HEK293T (cell line): ENCODE results near the gene PTPRD.
"Not testable (repeated sequence)": the region's sequence is repeated elsewhere in the genome, so short reads cannot be mapped to it uniquely, and the experiment has no call there.

Experiments
- CTCF ChIA-PET: fragments of 350-600 bp; formaldehyde crosslinking; extraction: SDS; loops from one replicate; lab custom pipeline; 2021; ENCODE audit warnings: antibody characterized with exemption, inconsistent platforms; lab: Yijun Ruan, JAX
- POLR2A ChIA-PET: fragments of 350-600 bp; formaldehyde crosslinking; extraction: SDS; loops from one replicate; lab custom pipeline; 2020; ENCODE audit warnings: antibody characterized with exemption, inconsistent platforms; lab: Yijun Ruan, JAX
- DNase-seq: peaks from one replicate; pipeline ENCODE4 v3.0.0; 2012; ENCODE audit warnings: mixed read lengths; ENCODE audit errors: extremely low spot score
- ARNT ChIP-seq: fragments of 450-650 bp; IDR thresholded peaks from 2 replicates; pipeline ENCODE4 v1.6.1; 2017; ENCODE audit warnings: mild to moderate bottlenecking
- BHLHE40 ChIP-seq: fragments of 450-650 bp; IDR thresholded peaks from 2 replicates; pipeline ENCODE4 v1.6.1; 2016; ENCODE audit warnings: mild to moderate bottlenecking, moderate library complexity, borderline replicate concordance
- CTBP1 ChIP-seq: fragments of 450-650 bp; IDR thresholded peaks from 2 replicates; pipeline ENCODE4 v1.6.1; 2016; ENCODE audit warnings: borderline replicate concordance
- ELF4 ChIP-seq: fragments of 450-650 bp; IDR thresholded peaks from 2 replicates; pipeline ENCODE4 v1.6.1; 2017; ENCODE audit warnings: antibody characterized with exemption
- FOXA1 ChIP-seq: fragments of 450-650 bp; IDR thresholded peaks from 2 replicates; pipeline ENCODE4 v1.6.1; 2016; ENCODE audit warnings: mild to moderate bottlenecking
- FOXK2 ChIP-seq: fragments of 450-650 bp; IDR thresholded peaks from 2 replicates; pipeline ENCODE4 v1.6.1; 2016; ENCODE audit warnings: mild to moderate bottlenecking
- FOXM1 ChIP-seq: fragments of 450-650 bp; IDR thresholded peaks from 2 replicates; pipeline ENCODE4 v1.6.1; 2017; ENCODE audit warnings: mild to moderate bottlenecking, borderline replicate concordance
- HDGF ChIP-seq: fragments of 450-650 bp; IDR thresholded peaks from 2 replicates; pipeline ENCODE4 v1.6.1; 2017; ENCODE audit warnings: antibody characterized with exemption, borderline replicate concordance
- L3MBTL2 ChIP-seq: fragments of 450-650 bp; conservative IDR thresholded peaks from 2 replicates; pipeline ENCODE4 v1.6.1; 2016; ENCODE audit warnings: mild to moderate bottlenecking
- LEF1 ChIP-seq: fragments of 450-650 bp; IDR thresholded peaks from 2 replicates; pipeline ENCODE4 v1.6.1; 2017; ENCODE audit warnings: mild to moderate bottlenecking, borderline replicate concordance
- NFRKB ChIP-seq: fragments of 450-650 bp; IDR thresholded peaks from 2 replicates; pipeline ENCODE4 v1.6.1; 2016; ENCODE audit warnings: mild to moderate bottlenecking, moderate library complexity
- PKNOX1 ChIP-seq: fragments of 450-650 bp; IDR thresholded peaks from 2 replicates; pipeline ENCODE4 v1.6.1; 2016
- SP1 ChIP-seq: fragments of 450-650 bp; IDR thresholded peaks from 2 replicates; pipeline ENCODE4 v1.6.1; 2017
- SUZ12 ChIP-seq: fragments of 450-650 bp; IDR thresholded peaks from 2 replicates; pipeline ENCODE4 v1.6.1; 2016; ENCODE audit warnings: mild to moderate bottlenecking
- TARDBP ChIP-seq: fragments of 450-650 bp; IDR thresholded peaks from 2 replicates; pipeline ENCODE4 v1.6.1; 2016
- ZNF384 ChIP-seq: fragments of 450-650 bp; IDR thresholded peaks from 2 replicates; pipeline ENCODE4 v1.6.1; 2016

Gene PTPRD

DNA sequence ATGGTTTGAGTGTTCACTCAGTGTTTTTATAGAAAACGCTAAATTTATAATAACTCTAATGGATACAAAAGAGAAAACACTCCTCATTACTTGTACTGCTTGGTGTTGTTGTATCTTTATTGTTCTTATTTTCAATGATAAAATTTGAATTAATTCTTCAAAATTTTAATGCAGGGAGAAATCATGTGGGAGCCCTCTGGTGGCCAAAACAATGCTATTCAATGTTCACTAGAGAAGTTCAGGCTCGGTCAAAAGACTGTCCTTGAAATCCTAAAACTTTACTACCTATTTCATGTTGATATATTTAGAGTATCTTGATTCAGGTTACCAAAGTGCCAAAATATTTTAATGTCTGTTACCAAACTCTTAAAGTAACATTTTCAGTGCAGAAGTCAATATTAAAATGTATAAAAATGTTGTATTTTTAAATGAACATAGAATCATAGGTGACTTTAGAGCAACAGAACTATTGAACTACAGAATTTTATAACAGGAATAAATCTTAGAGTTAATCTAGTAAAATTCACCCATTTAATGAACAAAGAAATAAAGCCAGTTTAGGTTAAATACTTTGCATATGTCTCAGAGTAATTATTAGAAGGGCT is 1259.8 kb downstream of the PTPRD start:
- DNase-seq: no peak
- CTCF ChIA-PET: interaction anchor here (0.8 kb wide), 1 partner anchor 679 kb away, joined by 3 read pairs; no protein-coding TSS in a partner anchor
- TF ChIP-seq FOXK2 (no peak), HDGF (no peak), BHLHE40 (no peak), NFRKB (no peak), LEF1 (no peak), SUZ12 (no peak), ARNT (no peak), SP1 (no peak), L3MBTL2 (no peak), FOXA1 (no peak), FOXM1 (no peak)
- POLR2A ChIA-PET: no interaction called here

DNA sequence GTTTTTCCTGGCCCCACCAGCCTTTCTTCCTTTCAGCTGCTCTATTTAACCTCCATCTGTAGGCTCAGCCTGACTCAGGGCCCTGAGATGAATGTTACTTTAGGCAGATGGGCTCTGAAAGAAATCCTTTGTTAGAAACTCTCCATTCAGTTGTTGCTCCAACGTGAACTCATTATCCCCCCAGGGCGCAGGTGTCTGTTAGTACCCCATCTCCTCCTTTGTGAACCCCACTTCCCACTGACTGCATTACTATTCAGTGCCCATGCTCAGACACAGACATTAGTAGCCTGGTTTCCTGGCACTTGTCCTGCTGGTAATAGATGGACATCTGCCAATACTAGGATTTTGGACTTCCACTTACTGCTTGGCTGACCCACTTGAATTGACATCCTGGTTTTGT is 1271.6 kb downstream of the PTPRD start:
- ChIA-PET POLR2A (no interaction called here), CTCF (no interaction called here)
- no peak for TF ChIP-seq SP1
- no peak for TF ChIP-seq HDGF
- no peak for TF ChIP-seq L3MBTL2
- TF ChIP-seq ELF4: no peak
- no peak for TF ChIP-seq BHLHE40
- no peak for TF ChIP-seq PKNOX1
- no peak for TF ChIP-seq ZNF384
- no peak for TF ChIP-seq FOXK2
- TF ChIP-seq LEF1: no peak
- no peak for TF ChIP-seq NFRKB
- no peak for TF ChIP-seq CTBP1
- no peak for TF ChIP-seq FOXA1
- no peak for DNase-seq

GRCh38 chr9:9337129-9337528 is 1275.7 kb downstream of the PTPRD start:
- ChIA-PET POLR2A (no interaction called here), CTCF (interaction anchor here (0.5 kb wide), 1 partner anchor 758 kb away, joined by 3 read pairs; no protein-coding TSS in a partner anchor)
- DNase-seq: no peak
- no peak for TF ChIP-seq PKNOX1
- no peak for TF ChIP-seq LEF1
- no peak for TF ChIP-seq ELF4
- TF ChIP-seq FOXM1: no peak
- TF ChIP-seq FOXA1: no peak
- no peak for TF ChIP-seq SUZ12
- no peak for TF ChIP-seq NFRKB
- no peak for TF ChIP-seq CTBP1
- no peak for TF ChIP-seq TARDBP
- TF ChIP-seq FOXK2: no peak
- no peak for TF ChIP-seq ZNF384
- no peak for TF ChIP-seq SP1
- no peak for TF ChIP-seq BHLHE40
- no peak for TF ChIP-seq ARNT
- TF ChIP-seq HDGF: no peak
- TF ChIP-seq L3MBTL2: no peak

DNA sequence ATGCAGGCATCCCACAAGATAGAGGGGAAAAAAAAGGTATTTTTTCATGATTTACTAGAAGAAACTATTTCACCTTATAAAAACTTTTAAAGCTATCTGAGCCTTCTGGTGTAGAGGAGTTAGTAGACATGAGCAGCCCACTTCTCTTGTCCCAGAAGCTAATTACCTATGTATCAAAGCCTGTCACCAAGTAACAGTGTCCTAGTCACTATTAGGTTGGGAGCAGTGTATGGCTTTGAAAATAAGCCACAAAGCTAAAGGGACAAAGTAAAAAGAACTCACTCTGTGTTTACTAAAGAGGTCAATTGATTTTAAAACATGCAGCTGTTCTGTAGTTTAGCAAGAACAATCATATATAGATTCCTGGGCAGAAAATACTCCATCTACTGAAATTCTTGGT is 1286.1 kb downstream of the PTPRD start:
- ChIA-PET CTCF (no interaction called here), POLR2A (no interaction called here)
- TF ChIP-seq LEF1 (no peak), TARDBP (no peak), NFRKB (no peak), CTBP1 (no peak), PKNOX1 (no peak), FOXM1 (no peak), SUZ12 (no peak), L3MBTL2 (no peak), FOXA1 (no peak), HDGF (no peak), BHLHE40 (no peak)
- DNase-seq: no peak

- TF ChIP-seq SUZ12: no peak
- no peak for TF ChIP-seq BHLHE40
- no peak for TF ChIP-seq NFRKB
- no peak for TF ChIP-seq CTBP1
- no peak for TF ChIP-seq FOXK2
- no peak for TF ChIP-seq TARDBP
- TF ChIP-seq ELF4: no peak
- TF ChIP-seq SP1: no peak
- no peak for TF ChIP-seq ARNT
- no peak for TF ChIP-seq LEF1
- no peak for TF ChIP-seq L3MBTL2
- TF ChIP-seq ZNF384: no peak
- no peak for TF ChIP-seq PKNOX1
- no peak for TF ChIP-seq FOXM1
- no peak for TF ChIP-seq HDGF
- TF ChIP-seq FOXA1: no peak
- POLR2A ChIA-PET: no interaction called here
- CTCF ChIA-PET: no interaction called here
- no peak for DNase-seq
Measured at GRCh38 chr9:9319007-9319406, 1293.8 kb downstream of the PTPRD start.

- POLR2A ChIA-PET, CTCF ChIA-PET, DNase-seq: not testable (repeated sequence)
Measured at GRCh38 chr9:9310743-9311142, 1302.1 kb downstream of the PTPRD start.
